ENCODE results near the gene SCGB1C2. TPM values are rescaled to one million over a fixed set of nuclear protein-coding genes. Genes with fewer than 3 reads are reported as not detected.

SCGB1C2 gene
- total and polyA plus RNA-seq, 7 donors = not detected

DNA sequence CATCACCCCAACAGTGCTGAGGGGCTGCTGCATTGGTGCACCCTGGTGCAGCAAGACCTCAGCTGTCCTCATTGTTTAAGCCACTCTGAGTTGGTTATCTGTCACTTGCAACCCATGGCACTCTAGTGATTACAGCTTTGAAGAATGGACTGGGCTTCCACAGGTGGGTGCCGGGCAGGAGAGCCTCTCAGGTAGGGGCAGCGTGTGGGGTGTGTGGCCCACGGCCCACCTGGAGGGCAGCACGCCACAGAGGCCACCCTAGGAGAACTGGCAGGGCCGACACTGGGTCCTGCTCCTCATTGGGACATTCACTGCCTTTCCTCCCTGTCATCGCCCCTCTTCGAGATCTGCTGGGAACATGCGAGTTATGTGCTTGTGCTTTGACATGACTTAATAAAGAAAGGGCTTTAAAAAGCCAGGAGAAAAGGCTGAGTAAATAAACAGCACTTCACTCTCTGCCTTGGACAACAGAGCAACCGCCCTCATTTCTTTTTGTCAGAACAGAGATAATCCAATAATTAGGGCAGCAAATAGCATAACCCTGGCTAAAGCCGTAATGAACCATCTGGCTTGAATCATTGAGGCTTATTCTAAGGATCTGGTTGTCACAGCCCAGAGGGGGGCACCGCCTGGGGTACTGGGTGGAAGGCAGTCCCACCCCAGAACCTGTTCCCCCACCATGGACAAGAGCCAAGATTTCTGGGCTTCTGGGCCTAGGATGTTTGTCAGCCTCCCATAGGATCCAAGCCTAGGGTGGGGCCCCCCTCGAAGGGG, 41.1 kb downstream of the SCGB1C2 start:
- intact Hi-C loops (cut with DNase I) = no loop called here
- peaks cover 0 to 21% (median 17%) of the 10 kb centered on the region in 4 donors for H3K4me1 ChIP-seq
- TF ChIP-seq, protein P1, sequence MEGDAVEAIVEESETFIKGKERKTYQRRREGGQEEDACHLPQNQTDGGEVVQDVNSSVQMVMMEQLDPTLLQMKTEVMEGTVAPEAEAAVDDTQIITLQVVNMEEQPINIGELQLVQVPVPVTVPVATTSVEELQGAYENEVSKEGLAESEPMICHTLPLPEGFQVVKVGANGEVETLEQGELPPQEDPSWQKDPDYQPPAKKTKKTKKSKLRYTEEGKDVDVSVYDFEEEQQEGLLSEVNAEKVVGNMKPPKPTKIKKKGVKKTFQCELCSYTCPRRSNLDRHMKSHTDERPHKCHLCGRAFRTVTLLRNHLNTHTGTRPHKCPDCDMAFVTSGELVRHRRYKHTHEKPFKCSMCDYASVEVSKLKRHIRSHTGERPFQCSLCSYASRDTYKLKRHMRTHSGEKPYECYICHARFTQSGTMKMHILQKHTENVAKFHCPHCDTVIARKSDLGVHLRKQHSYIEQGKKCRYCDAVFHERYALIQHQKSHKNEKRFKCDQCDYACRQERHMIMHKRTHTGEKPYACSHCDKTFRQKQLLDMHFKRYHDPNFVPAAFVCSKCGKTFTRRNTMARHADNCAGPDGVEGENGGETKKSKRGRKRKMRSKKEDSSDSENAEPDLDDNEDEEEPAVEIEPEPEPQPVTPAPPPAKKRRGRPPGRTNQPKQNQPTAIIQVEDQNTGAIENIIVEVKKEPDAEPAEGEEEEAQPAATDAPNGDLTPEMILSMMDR (IDR thresholded peaks at IDR 0.05) = no peak
- TF ChIP-seq POLR2AphosphoS5 (IDR thresholded peaks at IDR 0.05) = no peak
- no peak for TF ChIP-seq POLR2A (IDR thresholded peaks at IDR 0.05)
- no peak for TF ChIP-seq EP300 (IDR thresholded peaks at IDR 0.05)
- H3K36me3 ChIP-seq = no peaks in the 10 kb centered on the region
- no peak for DNase-seq
- peak overlapping the region in 1 of 4 donors; percentile 64 for H3K27ac ChIP-seq
- H3K27me3 ChIP-seq = peaks cover 14 to 59% (median 39%) of the 10 kb centered on the region in 3 donors
- WGBS, 2 donors = 77 to 78% methylated on average over 12 of the region's 12 CpGs
- H3K9me3 ChIP-seq = no peaks in the 10 kb centered on the region
- H3K4me3 ChIP-seq = no peak overlapping the region

GRCh38 chr17:179066-179432, 41.7 kb downstream of the SCGB1C2 start:
- WGBS, 2 donors = 31 to 66% methylated on average over 5 of the region's 5 CpGs
- H3K27ac ChIP-seq = peak overlapping the region in 1 of 4 donors; percentile 64

DNA sequence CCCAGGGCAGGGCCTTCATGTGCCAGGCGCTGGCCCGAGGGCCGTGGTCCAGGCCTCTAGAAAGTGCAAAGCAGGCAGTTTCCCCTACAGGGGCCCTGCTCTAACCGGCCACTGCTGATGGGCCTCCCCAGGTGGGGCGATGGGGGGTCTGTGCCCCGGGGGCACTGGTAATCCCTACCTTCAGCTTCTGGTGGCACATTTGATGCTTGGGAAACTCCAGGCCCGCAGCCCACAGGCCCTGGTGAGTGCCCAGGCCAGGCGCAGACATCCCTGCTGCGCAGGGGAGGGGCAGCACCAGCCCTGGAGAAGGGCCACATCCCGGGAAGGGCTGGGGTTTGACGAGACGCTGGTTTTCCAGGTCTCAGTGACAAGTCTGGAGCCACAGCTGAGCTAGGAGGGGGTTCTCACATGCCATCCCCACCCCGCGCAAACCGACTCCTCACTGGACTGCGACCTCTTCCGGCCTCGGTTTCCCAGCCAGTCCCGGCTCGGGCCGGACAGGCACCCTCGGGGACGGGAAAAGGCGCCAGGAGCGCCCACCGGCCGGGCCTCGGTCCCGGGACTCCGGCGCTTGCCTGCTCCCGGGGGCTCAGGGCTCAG, 42.5 kb downstream of the SCGB1C2 start:
- intact Hi-C loops (cut with DNase I) = no loop called here
- DNase-seq = no peak
- Histone ChIP-seq H3K9me3 (no peaks in the 10 kb centered on the region), H3K4me3 (peak overlapping the region in 3 of 4 donors; percentile 32 to 49 (median 45)), H3K4me1 (peaks cover 0 to 21% (median 17%) of the 10 kb centered on the region in 4 donors), H3K36me3 (no peaks in the 10 kb centered on the region), H3K27me3 (peaks cover 14 to 68% (median 39%) of the 10 kb centered on the region in 3 donors), H3K27ac (peak overlapping the region; percentile 47 to 64 (median 56))
- WGBS, 2 donors = 20 to 24% methylated on average over 32 of the region's 32 CpGs
- TF ChIP-seq EP300 (IDR thresholded peaks at IDR 0.05) = no peak
- TF ChIP-seq POLR2AphosphoS5 (IDR thresholded peaks at IDR 0.05) = no peak
- TF ChIP-seq, protein P1 (IDR thresholded peaks at IDR 0.05) = no peak
- TF ChIP-seq POLR2A (IDR thresholded peaks at IDR 0.05) = no peak

More at GRCh38 chr17:179066-179432, 41.7 kb downstream of the SCGB1C2 start:
- Histone ChIP-seq H3K36me3 (no peaks in the 10 kb centered on the region), H3K4me3 (no peak overlapping the region), H3K9me3 (no peaks in the 10 kb centered on the region), H3K27me3 (peaks cover 14 to 64% (median 39%) of the 10 kb centered on the region in 3 donors), H3K4me1 (peaks cover 0 to 21% (median 17%) of the 10 kb centered on the region in 4 donors)
- TF ChIP-seq, protein P1 (IDR thresholded peaks at IDR 0.05) = no peak
- TF ChIP-seq EP300 (IDR thresholded peaks at IDR 0.05) = no peak
- TF ChIP-seq POLR2A (IDR thresholded peaks at IDR 0.05) = no peak
- no peak for DNase-seq
- intact Hi-C loops (cut with DNase I) = no loop called here

DNA sequence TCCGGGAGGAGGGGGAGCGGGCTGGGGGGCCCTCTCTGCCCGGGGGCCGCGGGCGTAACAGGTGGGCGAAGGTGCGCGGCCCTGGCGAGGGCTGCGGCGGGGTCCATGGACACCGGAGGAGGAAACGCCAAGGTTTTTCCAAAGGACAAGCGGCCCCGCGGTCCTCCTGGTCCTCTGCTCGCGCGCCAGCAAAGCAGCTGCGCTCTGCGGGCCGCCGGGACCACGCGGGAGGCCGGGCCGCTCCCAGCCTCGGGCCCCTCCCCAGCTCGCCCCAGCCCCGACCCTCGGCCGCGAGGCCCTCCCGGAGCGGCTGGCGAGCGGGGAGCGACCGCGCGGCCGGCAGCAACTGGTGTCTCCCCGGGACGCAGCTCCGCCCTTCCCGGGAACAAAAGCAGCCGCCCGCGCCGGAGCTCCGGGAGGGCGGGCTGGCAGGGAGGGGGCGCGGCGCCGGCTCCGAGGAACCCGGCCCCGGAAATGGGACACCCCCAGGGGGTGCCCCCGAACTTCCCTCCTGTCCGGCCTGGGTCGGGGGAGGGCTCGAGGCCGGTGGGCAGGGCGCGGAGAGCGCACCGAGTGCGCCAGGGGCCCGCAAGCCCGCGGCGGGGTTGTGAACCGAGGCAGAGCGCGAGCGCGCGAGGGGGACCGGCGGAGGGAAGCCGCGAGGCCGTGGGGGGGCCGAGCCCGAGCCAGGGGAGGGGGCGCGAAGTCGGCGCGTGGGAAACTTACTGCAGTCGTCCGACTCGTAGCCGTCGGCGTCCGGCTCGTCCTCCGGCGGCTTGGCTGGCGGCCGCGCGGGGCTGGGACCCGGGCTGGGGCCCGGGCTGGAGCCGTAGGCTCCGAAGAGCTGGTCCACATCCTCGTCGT, 43.2 kb downstream of the SCGB1C2 start:
- TF ChIP-seq EP300 (IDR thresholded peaks at IDR 0.05) (no peak), POLR2A (IDR thresholded peaks at IDR 0.05) (no peak), POLR2AphosphoS5 (IDR thresholded peaks at IDR 0.05) (no peak)
- TF ChIP-seq, protein P1 (IDR thresholded peaks at IDR 0.05) = no peak
- H3K9me3 ChIP-seq = no peaks in the 10 kb centered on the region
- DNase-seq = no peak
- WGBS, 2 donors = 2% methylated on average over 112 of the region's 112 CpGs
- peak overlapping the region in 3 of 4 donors; percentile 32 to 49 (median 45) for H3K4me3 ChIP-seq
- peak overlapping the region; percentile 47 to 64 (median 56) for H3K27ac ChIP-seq
- peaks cover 14 to 68% (median 39%) of the 10 kb centered on the region in 3 donors for H3K27me3 ChIP-seq
- no peaks in the 10 kb centered on the region for H3K36me3 ChIP-seq
- intact Hi-C loops (cut with DNase I) = no loop called here
- peaks cover 0 to 21% (median 17%) of the 10 kb centered on the region in 4 donors for H3K4me1 ChIP-seq
